Measurements from ENCODE around the gene CREB5.
"Not testable (repeated sequence)": the region's sequence is repeated elsewhere in the genome, so short reads cannot be mapped to it uniquely, and the experiment has no call there.

Gene CREB5

GRCh38 chr7:28397141-28397540 is 15.2 kb upstream of the CREB5 start:
- H3K27me3 ChIP-seq (ENCODE audit: insufficient read depth, low read length, poor library complexity) = no peaks in the 10 kb centered on the region
- no peak for DNase-seq
- H3K4me3 ChIP-seq (ENCODE audit: low read depth in 1 of 2, low read length in 2 of 2) = no peak overlapping the region
- no peaks in the 10 kb centered on the region for H3K9me3 ChIP-seq (ENCODE audit: insufficient read depth, low read length, severe bottlenecking)
- H4K20me1 ChIP-seq (ENCODE audit: insufficient read depth, low read length) = no peaks in the 10 kb centered on the region
- ATAC-seq (ENCODE audit: insufficient read depth, low read depth) = no peak
- H3K27ac ChIP-seq (ENCODE audit: low read length) = no peak overlapping the region
- no peak overlapping the region for H3K4me2 ChIP-seq (ENCODE audit: insufficient read depth, low read length)
- no peak for TF ChIP-seq EZH2 (IDR thresholded peaks at IDR 0.05; ENCODE audit: borderline replicate concordance, low read depth, low read length, severe bottlenecking)
- TF ChIP-seq, protein P1, sequence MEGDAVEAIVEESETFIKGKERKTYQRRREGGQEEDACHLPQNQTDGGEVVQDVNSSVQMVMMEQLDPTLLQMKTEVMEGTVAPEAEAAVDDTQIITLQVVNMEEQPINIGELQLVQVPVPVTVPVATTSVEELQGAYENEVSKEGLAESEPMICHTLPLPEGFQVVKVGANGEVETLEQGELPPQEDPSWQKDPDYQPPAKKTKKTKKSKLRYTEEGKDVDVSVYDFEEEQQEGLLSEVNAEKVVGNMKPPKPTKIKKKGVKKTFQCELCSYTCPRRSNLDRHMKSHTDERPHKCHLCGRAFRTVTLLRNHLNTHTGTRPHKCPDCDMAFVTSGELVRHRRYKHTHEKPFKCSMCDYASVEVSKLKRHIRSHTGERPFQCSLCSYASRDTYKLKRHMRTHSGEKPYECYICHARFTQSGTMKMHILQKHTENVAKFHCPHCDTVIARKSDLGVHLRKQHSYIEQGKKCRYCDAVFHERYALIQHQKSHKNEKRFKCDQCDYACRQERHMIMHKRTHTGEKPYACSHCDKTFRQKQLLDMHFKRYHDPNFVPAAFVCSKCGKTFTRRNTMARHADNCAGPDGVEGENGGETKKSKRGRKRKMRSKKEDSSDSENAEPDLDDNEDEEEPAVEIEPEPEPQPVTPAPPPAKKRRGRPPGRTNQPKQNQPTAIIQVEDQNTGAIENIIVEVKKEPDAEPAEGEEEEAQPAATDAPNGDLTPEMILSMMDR (IDR thresholded peaks at IDR 0.05; ENCODE audit: borderline replicate concordance, extremely low read depth, low read length, poor library complexity, severe bottlenecking) = no peak
- no peak overlapping the region for H2AFZ ChIP-seq (ENCODE audit: low read depth, low read length)
- H3K9ac ChIP-seq (ENCODE audit: low read depth, low read length) = no peak overlapping the region
- H3K79me2 ChIP-seq (ENCODE audit: insufficient read depth, low read length) = no peaks in the 10 kb centered on the region
- H3K36me3 ChIP-seq (ENCODE audit: insufficient read depth, low read length) = no peaks in the 10 kb centered on the region
- H3K4me1 ChIP-seq (ENCODE audit: insufficient read depth, low read length) = no peaks in the 10 kb centered on the region

- no peak for ATAC-seq (ENCODE audit: insufficient read depth, low read depth)
- no peaks in the 10 kb centered on the region for H3K9me3 ChIP-seq (ENCODE audit: insufficient read depth, low read length, severe bottlenecking)
- H4K20me1 ChIP-seq (ENCODE audit: insufficient read depth, low read length) = no peaks in the 10 kb centered on the region
- H3K4me2 ChIP-seq (ENCODE audit: insufficient read depth, low read length) = no peak overlapping the region
- H3K4me1 ChIP-seq (ENCODE audit: insufficient read depth, low read length) = no peaks in the 10 kb centered on the region
- no peaks in the 10 kb centered on the region for H3K36me3 ChIP-seq (ENCODE audit: insufficient read depth, low read length)
- H3K27me3 ChIP-seq (ENCODE audit: insufficient read depth, low read length, poor library complexity) = no peaks in the 10 kb centered on the region
- no peak overlapping the region for H3K27ac ChIP-seq (ENCODE audit: low read length)
- no peaks in the 10 kb centered on the region for H3K79me2 ChIP-seq (ENCODE audit: insufficient read depth, low read length)
- H3K4me3 ChIP-seq (ENCODE audit: low read depth in 1 of 2, low read length in 2 of 2) = no peak overlapping the region
- no peak for DNase-seq
- H3K9ac ChIP-seq (ENCODE audit: low read depth, low read length) = no peak overlapping the region
- no peak overlapping the region for H2AFZ ChIP-seq (ENCODE audit: low read depth, low read length)
- no peak for TF ChIP-seq EZH2 (IDR thresholded peaks at IDR 0.05; ENCODE audit: borderline replicate concordance, low read depth, low read length, severe bottlenecking)
- TF ChIP-seq, protein P1 (IDR thresholded peaks at IDR 0.05; ENCODE audit: borderline replicate concordance, extremely low read depth, low read length, poor library complexity, severe bottlenecking) = no peak
Measured at GRCh38 chr7:28400838-28401360, 11.4 kb upstream of the CREB5 start.

DNA sequence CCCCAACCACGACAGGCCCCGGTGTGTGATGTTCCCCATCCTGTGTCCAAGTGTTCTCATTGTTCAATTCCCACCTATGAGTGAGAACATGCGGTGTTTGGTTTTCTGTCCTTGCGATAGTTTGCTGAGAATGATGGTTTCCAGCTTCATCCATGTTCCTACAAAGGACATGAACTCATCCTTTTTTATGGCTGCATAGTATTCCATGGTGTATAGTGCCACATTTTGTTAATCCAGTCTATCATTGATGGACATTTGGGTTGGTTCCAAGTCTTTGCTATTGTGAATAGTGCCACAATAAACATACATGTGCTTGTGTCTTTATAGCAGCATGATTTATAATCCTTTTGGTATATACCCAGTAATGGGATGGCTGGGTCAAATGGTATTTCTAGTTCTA is 10.8 kb upstream of the CREB5 start:
- ATAC-seq (ENCODE audit: insufficient read depth, low read depth); H3K9ac ChIP-seq (ENCODE audit: low read depth, low read length); H3K36me3 ChIP-seq (ENCODE audit: insufficient read depth, low read length); H3K79me2 ChIP-seq (ENCODE audit: insufficient read depth, low read length); DNase-seq; H4K20me1 ChIP-seq (ENCODE audit: insufficient read depth, low read length); H3K4me1 ChIP-seq (ENCODE audit: insufficient read depth, low read length); H3K27ac ChIP-seq (ENCODE audit: low read length); H3K4me3 ChIP-seq (ENCODE audit: low read depth in 1 of 2, low read length in 2 of 2); H3K4me2 ChIP-seq (ENCODE audit: insufficient read depth, low read length); H3K27me3 ChIP-seq (ENCODE audit: insufficient read depth, low read length, poor library complexity); H2AFZ ChIP-seq (ENCODE audit: low read depth, low read length); H3K9me3 ChIP-seq (ENCODE audit: insufficient read depth, low read length, severe bottlenecking): not testable (repeated sequence)

GRCh38 chr7:28405662-28406061 is 6.7 kb upstream of the CREB5 start:
- no peaks in the 10 kb centered on the region for H3K36me3 ChIP-seq (ENCODE audit: insufficient read depth, low read length)
- DNase-seq (no peak), ATAC-seq (ENCODE audit: insufficient read depth, low read depth) (no peak)
- H3K9ac ChIP-seq (ENCODE audit: low read depth, low read length) = no peak overlapping the region
- H3K9me3 ChIP-seq (ENCODE audit: insufficient read depth, low read length, severe bottlenecking) = no peaks in the 10 kb centered on the region
- H3K4me3 ChIP-seq (ENCODE audit: low read depth in 1 of 2, low read length in 2 of 2) = no peak overlapping the region
- H4K20me1 ChIP-seq (ENCODE audit: insufficient read depth, low read length) = 0 out of 2 replicates have a peak, but pooled peaks cover 4% of the 10 kb centered on the region
- H2AFZ ChIP-seq (ENCODE audit: low read depth, low read length) = no peak overlapping the region
- peaks cover 5% of the 10 kb centered on the region for H3K4me1 ChIP-seq (ENCODE audit: insufficient read depth, low read length)
- TF ChIP-seq, protein P1 (IDR thresholded peaks at IDR 0.05; ENCODE audit: borderline replicate concordance, extremely low read depth, low read length, poor library complexity, severe bottlenecking) = no peak
- no peak for TF ChIP-seq EZH2 (IDR thresholded peaks at IDR 0.05; ENCODE audit: borderline replicate concordance, low read depth, low read length, severe bottlenecking)
- H3K4me2 ChIP-seq (ENCODE audit: insufficient read depth, low read length) = no peak overlapping the region
- H3K79me2 ChIP-seq (ENCODE audit: insufficient read depth, low read length) = no peaks in the 10 kb centered on the region
- H3K27ac ChIP-seq (ENCODE audit: low read length) = no peak overlapping the region
- H3K27me3 ChIP-seq (ENCODE audit: insufficient read depth, low read length, poor library complexity) = peaks cover 27% of the 10 kb centered on the region

All from DND-41 (cell line).